ENCODE data around the gene FAM83F.

DNA sequence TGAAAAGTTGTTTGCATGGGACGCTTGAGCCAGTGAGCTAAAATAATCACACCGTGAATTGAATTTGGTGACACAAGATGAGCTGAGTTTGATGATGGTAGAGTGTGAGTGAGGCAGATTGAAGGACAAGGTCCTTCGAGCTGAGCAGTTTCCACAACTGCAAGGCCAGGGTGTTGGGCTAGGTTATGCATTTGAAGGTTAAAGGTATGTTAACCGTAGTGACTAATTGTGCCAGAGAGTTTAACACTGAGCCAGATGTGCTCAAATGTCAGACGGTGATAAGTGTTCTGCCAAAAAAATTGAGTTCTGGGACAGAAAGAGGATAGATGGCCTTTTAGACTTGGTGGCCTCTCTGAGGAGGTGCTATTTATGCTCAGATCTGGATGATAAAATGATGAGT lies 89.5 kb downstream of the FAM83F start:
- TF ChIP-seq YY1 (IDR thresholded peaks at IDR 0.05; ENCODE audit: insufficient read depth, insufficient read length) (no peak), ZNF274 (IDR thresholded peaks at IDR 0.05; ENCODE audit: low read depth, low read length) (no peak), SUZ12 (IDR thresholded peaks at IDR 0.05; ENCODE audit: extremely low read depth, insufficient read depth, insufficient read length) (no peak)
